ENCODE results near the gene MTCH1. TPM values are rescaled to one million over a fixed set of nuclear protein-coding genes. Genes with fewer than 3 reads are reported as not detected.

The MTCH1 gene
- total and polyA plus RNA-seq, 9 of the 15 experiments (the other 6 are each of a cell fraction or from before 2014, with no cell fraction given): 7.9 to 161 (median 118) TPM

DNA sequence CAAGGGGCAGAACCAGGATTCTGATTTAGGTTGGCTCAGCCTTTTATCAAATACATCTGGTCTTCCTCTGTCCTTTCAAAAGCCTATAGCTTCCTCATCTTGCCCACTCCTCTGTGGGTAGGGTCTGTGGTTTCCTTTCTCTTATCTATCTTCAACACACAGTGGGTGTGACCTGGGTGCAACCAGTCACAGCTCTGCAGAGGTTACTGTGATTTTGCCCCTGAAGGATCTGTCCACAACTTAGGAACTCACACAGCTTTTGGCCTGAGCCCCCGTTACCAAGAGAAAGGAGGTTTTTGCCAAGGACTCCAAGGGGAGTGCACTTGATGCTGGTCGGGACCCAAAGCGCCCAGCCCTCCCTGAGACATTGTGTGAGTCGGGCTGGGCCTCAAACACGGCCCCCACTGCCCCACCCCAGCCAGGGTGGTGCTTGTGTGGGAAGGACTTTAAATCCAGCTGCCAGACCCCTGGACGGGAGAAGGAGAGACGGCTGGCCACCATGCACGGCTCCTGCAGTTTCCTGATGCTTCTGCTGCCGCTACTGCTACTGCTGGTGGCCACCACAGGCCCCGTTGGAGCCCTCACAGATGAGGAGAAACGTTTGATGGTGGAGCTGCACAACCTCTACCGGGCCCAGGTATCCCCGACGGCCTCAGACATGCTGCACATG is 31.6 kb downstream of the MTCH1 start, which contains the start of gene PI16 (continued):
- peak; percentile 65 for TF ChIP-seq SMAD3 (CRISPR knock-in tag; conservative IDR thresholded peaks at IDR 0.05)

DNA sequence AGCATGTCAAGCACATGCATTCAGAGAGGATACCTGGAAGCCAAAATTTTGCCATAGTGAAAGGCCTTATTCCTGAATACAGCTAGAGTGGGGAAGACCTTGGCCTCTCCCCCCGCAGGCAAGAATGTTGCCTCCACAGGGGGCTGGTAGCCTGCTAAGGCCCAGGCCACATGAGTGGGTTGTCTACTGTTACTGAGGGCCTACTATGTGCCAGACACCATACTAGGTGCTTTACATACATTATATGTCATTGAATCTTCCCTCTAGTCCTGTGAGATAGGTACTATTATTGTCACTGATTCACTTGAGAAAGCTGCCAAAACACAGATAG is 32.1 kb downstream of the MTCH1 start:
- Histone ChIP-seq H3K9ac (ENCODE audit: insufficient read depth in 1 of 2, low read depth in 2 of 2, low read length in 2 of 2) (no peak overlapping the region), H3K4me1 (replicated peaks in 1 of 2; ENCODE audit: control insufficient read depth in 2 of 2, insufficient read depth in 2 of 2, low read length in 2 of 2) (peaks cover 6 to 13% of the 10 kb centered on the region in 2 experiments; a peak in 2 of 5 replicates), H3K27ac (ENCODE audit: extremely low read depth, low read depth, low read length) (no peak overlapping the region), H3K79me2 (ENCODE audit: control insufficient read depth, insufficient read depth, low read length) (no peaks in the 10 kb centered on the region), H3K4me3 (no peak overlapping the region), H3K9me3 (replicated peaks; ENCODE audit: control insufficient read depth, insufficient read depth, low read depth, low read length) (no peaks in the 10 kb centered on the region), H2AFZ (ENCODE audit: low read depth, low read length) (no peak overlapping the region), H3K36me3 (ENCODE audit: control insufficient read depth, insufficient read depth, low read length) (no peaks in the 10 kb centered on the region), H3K27me3 (ENCODE audit: control insufficient read depth in 2 of 2, insufficient read depth in 2 of 2, low read length in 2 of 2) (peaks cover 24 to 67% of the 10 kb centered on the region in 2 experiments; a peak in 4 of 5 replicates), H4K20me1 (replicated peaks; ENCODE audit: control insufficient read depth, insufficient read depth, low read length) (peaks cover 29% of the 10 kb centered on the region), H3K4me2 (ENCODE audit: insufficient read depth, low read length) (no peak overlapping the region), H3K9me1 (ENCODE audit: control insufficient read depth, insufficient read depth, low read length) (no peaks in the 10 kb centered on the region)
- WGBS (ENCODE audit: insufficient coverage, low coverage, missing lambda C conversion rate): 0% methylated on average over 1 of the region's 1 CpG
- ATAC-seq (no peak), DNase-seq (ENCODE audit: extremely low read depth in 1 of 4, low spot score in 3 of 4) (no peak), FAIRE-seq (no peak)
- CTCF ChIA-PET (ENCODE audit: low intra/inter-chr PET ratio): no interaction called here
- POLR2A ChIA-PET: interaction anchor here (0.6 to 2.8 kb wide), 10 partner anchors 9 to 1593 kb away, joined by 3 to 13 read pairs (median 4); partner anchors contain the start of genes MTCH1 and PPIL1
- in situ Hi-C loops (cut with MboI): no loop called here
- no TSS peak for BruUV-seq (replicated peaks)
- intact Hi-C loops (cut with micrococcal nuclease): no loop called here
- TF ChIP-seq MYC (IDR thresholded peaks at IDR 0.05; ENCODE audit: low read depth, low read length): no peak
- 0 out of 2 replicates have a peak, but pooled peaks have one; percentile 47 for TF ChIP-seq MYC (CRISPR knock-in tag; IDR thresholded peaks at IDR 0.05; ENCODE audit: borderline replicate concordance, low read depth)
- TF ChIP-seq ZKSCAN1 (IDR thresholded peaks at IDR 0.05; ENCODE audit: low read depth, low read length): peak; percentile 99
- TF ChIP-seq NRF1 (conservative IDR thresholded peaks at IDR 0.05 in 1 of 2, IDR thresholded peaks at IDR 0.05 in 1 of 2): 0 out of 4 replicates have a peak, but pooled peaks of 1 of the 2 experiments have one; percentile 7
- TF ChIP-seq, protein P1, sequence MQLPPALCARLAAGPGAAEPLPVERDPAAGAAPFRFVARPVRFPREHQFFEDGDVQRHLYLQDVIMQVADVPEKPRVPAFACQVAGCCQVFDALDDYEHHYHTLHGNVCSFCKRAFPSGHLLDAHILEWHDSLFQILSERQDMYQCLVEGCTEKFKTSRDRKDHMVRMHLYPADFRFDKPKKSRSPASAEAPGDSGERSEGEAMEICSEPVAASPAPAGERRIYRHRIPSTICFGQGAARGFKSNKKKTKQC (CRISPR knock-in tag; IDR thresholded peaks at IDR 0.05): 0 out of 2 replicates have a peak, but pooled peaks have one; percentile 38
- no peak for TF ChIP-seq SRSF1 (IDR thresholded peaks at IDR 0.05; ENCODE audit: low read depth, low read length)
- TF ChIP-seq MTF1 (CRISPR knock-in tag; IDR thresholded peaks at IDR 0.05; ENCODE audit: borderline replicate concordance): no peak
- TF ChIP-seq HNRNPK (IDR thresholded peaks at IDR 0.05; ENCODE audit: low read depth, low read length, poor library complexity, severe bottlenecking): no peak
- peak; percentile 84 for TF ChIP-seq CHD4 (IDR thresholded peaks at IDR 0.05; ENCODE audit: insufficient read depth, insufficient replicate concordance, low read depth, low read length, poor library complexity, severe bottlenecking)
- TF ChIP-seq TEAD1 (CRISPR knock-in tag; IDR thresholded peaks at IDR 0.05): 0 out of 4 replicates have a peak, but pooled peaks of 1 of the 2 experiments have one; percentile 68
- no peak for TF ChIP-seq C11orf30 (IDR thresholded peaks at IDR 0.05; ENCODE audit: low read depth)
- no peak for TF ChIP-seq TOE1 (IDR thresholded peaks at IDR 0.05; ENCODE audit: borderline replicate concordance)
- TF ChIP-seq TOE1 (CRISPR knock-in tag; IDR thresholded peaks at IDR 0.05; ENCODE audit: borderline replicate concordance, low read depth): 0 out of 2 replicates have a peak, but pooled peaks have one; percentile 17
- no peak for TF ChIP-seq TAF1 (IDR thresholded peaks at IDR 0.05; ENCODE audit: control insufficient read depth, extremely low read depth, insufficient read depth, low read length, severe bottlenecking)
- TF ChIP-seq RBM34 (IDR thresholded peaks at IDR 0.05; ENCODE audit: borderline replicate concordance, insufficient read depth, low read length): no peak
- no peak for TF ChIP-seq HMG20A (CRISPR knock-in tag; conservative IDR thresholded peaks at IDR 0.05)
- TF ChIP-seq, protein P2, sequence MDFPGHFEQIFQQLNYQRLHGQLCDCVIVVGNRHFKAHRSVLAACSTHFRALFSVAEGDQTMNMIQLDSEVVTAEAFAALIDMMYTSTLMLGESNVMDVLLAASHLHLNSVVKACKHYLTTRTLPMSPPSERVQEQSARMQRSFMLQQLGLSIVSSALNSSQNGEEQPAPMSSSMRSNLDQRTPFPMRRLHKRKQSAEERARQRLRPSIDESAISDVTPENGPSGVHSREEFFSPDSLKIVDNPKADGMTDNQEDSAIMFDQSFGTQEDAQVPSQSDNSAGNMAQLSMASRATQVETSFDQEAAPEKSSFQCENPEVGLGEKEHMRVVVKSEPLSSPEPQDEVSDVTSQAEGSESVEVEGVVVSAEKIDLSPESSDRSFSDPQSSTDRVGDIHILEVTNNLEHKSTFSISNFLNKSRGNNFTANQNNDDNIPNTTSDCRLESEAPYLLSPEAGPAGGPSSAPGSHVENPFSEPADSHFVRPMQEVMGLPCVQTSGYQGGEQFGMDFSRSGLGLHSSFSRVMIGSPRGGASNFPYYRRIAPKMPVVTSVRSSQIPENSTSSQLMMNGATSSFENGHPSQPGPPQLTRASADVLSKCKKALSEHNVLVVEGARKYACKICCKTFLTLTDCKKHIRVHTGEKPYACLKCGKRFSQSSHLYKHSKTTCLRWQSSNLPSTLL (IDR thresholded peaks at IDR 0.05): no peak
